HEK293T (cell line): ENCODE data around the gene KCNH6.

Experiments used
- CTCF ChIA-PET: fragments of 350-600 bp; formaldehyde crosslinking; extraction: SDS; loops from one replicate; lab custom pipeline; 2021; ENCODE audit warnings: antibody characterized with exemption, inconsistent platforms; lab: Yijun Ruan, JAX
- POLR2A ChIA-PET: fragments of 350-600 bp; formaldehyde crosslinking; extraction: SDS; loops from one replicate; lab custom pipeline; 2020; ENCODE audit warnings: antibody characterized with exemption, inconsistent platforms; lab: Yijun Ruan, JAX
- DNase-seq: peaks from one replicate; pipeline ENCODE4 v3.0.0; 2012; ENCODE audit warnings: mixed read lengths; ENCODE audit errors: extremely low spot score
- ARNT ChIP-seq: fragments of 450-650 bp; IDR thresholded peaks from 2 replicates; pipeline ENCODE4 v1.6.1; 2017; ENCODE audit warnings: mild to moderate bottlenecking
- BHLHE40 ChIP-seq: fragments of 450-650 bp; IDR thresholded peaks from 2 replicates; pipeline ENCODE4 v1.6.1; 2016; ENCODE audit warnings: mild to moderate bottlenecking, moderate library complexity, borderline replicate concordance
- CTBP1 ChIP-seq: fragments of 450-650 bp; IDR thresholded peaks from 2 replicates; pipeline ENCODE4 v1.6.1; 2016; ENCODE audit warnings: borderline replicate concordance
- ELF4 ChIP-seq: fragments of 450-650 bp; IDR thresholded peaks from 2 replicates; pipeline ENCODE4 v1.6.1; 2017; ENCODE audit warnings: antibody characterized with exemption
- FOXA1 ChIP-seq: fragments of 450-650 bp; IDR thresholded peaks from 2 replicates; pipeline ENCODE4 v1.6.1; 2016; ENCODE audit warnings: mild to moderate bottlenecking
- FOXK2 ChIP-seq: fragments of 450-650 bp; IDR thresholded peaks from 2 replicates; pipeline ENCODE4 v1.6.1; 2016; ENCODE audit warnings: mild to moderate bottlenecking
- FOXM1 ChIP-seq: fragments of 450-650 bp; IDR thresholded peaks from 2 replicates; pipeline ENCODE4 v1.6.1; 2017; ENCODE audit warnings: mild to moderate bottlenecking, borderline replicate concordance
- HDGF ChIP-seq: fragments of 450-650 bp; IDR thresholded peaks from 2 replicates; pipeline ENCODE4 v1.6.1; 2017; ENCODE audit warnings: antibody characterized with exemption, borderline replicate concordance
- L3MBTL2 ChIP-seq: fragments of 450-650 bp; conservative IDR thresholded peaks from 2 replicates; pipeline ENCODE4 v1.6.1; 2016; ENCODE audit warnings: mild to moderate bottlenecking
- LEF1 ChIP-seq: fragments of 450-650 bp; IDR thresholded peaks from 2 replicates; pipeline ENCODE4 v1.6.1; 2017; ENCODE audit warnings: mild to moderate bottlenecking, borderline replicate concordance
- NFRKB ChIP-seq: fragments of 450-650 bp; IDR thresholded peaks from 2 replicates; pipeline ENCODE4 v1.6.1; 2016; ENCODE audit warnings: mild to moderate bottlenecking, moderate library complexity
- SP1 ChIP-seq: fragments of 450-650 bp; IDR thresholded peaks from 2 replicates; pipeline ENCODE4 v1.6.1; 2017
- SUZ12 ChIP-seq: fragments of 450-650 bp; IDR thresholded peaks from 2 replicates; pipeline ENCODE4 v1.6.1; 2016; ENCODE audit warnings: mild to moderate bottlenecking
- TARDBP ChIP-seq: fragments of 450-650 bp; IDR thresholded peaks from 2 replicates; pipeline ENCODE4 v1.6.1; 2016
- ZNF384 ChIP-seq: fragments of 450-650 bp; IDR thresholded peaks from 2 replicates; pipeline ENCODE4 v1.6.1; 2016
- TF ChIP-seq, protein P1 (sequence below): fragments of 450-650 bp; IDR thresholded peaks from 2 replicates; pipeline ENCODE4 v1.6.1; 2016

KCNH6 gene

DNA sequence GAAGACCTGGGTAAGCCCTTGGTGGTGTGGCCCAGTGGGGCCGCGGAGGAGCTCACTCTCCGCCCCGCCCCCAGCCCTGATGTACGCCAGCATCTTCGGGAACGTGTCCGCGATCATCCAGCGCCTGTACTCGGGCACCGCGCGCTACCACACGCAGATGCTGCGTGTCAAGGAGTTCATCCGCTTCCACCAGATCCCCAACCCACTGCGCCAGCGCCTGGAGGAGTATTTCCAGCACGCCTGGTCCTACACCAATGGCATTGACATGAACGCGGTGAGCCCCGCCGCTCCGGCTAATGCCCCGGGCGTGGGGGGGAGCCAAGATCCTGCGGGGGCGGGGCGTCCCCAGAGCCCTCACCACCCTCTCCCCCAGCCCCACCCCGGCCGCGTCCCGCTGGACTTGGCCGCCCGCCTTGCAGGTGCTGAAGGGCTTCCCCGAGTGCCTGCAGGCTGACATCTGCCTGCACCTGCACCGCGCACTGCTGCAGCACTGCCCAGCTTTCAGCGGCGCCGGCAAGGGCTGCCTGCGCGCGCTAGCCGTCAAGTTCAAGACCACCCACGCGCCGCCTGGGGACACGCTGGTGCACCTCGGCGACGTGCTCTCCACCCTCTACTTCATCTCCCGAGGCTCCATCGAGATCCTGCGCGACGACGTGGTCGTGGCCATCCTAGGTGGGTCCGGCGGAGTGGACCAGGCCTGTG, 15.0 kb downstream of the KCNH6 start:
- ChIA-PET CTCF (no interaction called here), POLR2A (no interaction called here)
- no peak for DNase-seq
- TF ChIP-seq ELF4 (no peak), L3MBTL2 (no peak)

DNA sequence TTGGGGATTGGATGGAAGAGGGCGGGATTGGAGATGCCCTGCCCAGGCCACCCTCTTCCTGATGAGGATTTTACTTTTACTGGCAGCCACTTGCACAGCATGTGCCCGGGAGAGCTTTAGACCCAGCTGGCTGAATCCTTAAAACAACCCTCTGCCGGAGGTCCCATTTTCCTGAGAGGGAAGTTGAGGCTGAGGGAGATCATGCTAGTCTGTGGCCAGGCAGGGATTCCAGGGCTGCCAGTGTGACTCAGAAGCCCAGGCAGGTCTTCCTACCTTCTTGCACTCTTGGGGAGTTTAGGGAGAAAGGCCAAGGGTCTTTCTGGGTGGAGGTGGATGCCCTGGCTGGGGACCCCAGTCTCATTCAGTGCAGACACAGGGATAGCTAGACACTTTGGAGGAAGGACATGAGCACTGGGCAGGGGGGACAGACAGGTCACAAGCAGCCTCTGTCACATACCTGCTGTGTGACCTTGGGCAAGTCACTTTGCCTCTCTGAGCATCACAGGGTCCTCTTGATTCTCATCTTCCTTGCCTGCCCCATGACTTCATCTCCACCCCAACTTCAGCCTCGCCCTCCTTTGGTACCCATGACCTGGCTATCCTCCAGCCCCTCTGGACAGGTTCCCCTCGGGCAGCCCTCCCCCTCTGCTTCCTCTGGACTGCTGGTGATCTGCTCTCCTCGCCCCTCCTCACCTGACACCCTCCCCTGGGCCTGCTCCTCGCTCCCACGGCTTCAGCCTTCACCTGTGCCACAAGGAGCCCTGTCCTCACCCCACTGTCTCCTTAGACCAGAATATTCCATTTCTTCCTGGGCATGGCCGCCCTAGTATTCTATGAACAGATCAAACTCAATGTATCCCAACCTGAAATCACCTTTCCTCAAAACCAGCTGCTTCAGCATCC, 15.8 kb downstream of the KCNH6 start:
- no peak for DNase-seq
- TF ChIP-seq TARDBP (no peak), FOXK2 (no peak), FOXA1 (no peak), CTBP1 (no peak), SP1 (no peak), ARNT (no peak), ELF4 (no peak), NFRKB (no peak), ZNF384 (no peak), L3MBTL2 (no peak), BHLHE40 (no peak), SUZ12 (no peak), FOXM1 (no peak), LEF1 (no peak), HDGF (no peak)
- TF ChIP-seq, protein P1, sequence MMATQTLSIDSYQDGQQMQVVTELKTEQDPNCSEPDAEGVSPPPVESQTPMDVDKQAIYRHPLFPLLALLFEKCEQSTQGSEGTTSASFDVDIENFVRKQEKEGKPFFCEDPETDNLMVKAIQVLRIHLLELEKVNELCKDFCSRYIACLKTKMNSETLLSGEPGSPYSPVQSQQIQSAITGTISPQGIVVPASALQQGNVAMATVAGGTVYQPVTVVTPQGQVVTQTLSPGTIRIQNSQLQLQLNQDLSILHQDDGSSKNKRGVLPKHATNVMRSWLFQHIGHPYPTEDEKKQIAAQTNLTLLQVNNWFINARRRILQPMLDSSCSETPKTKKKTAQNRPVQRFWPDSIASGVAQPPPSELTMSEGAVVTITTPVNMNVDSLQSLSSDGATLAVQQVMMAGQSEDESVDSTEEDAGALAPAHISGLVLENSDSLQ: no peak
- ChIA-PET CTCF (interaction anchor here (0.5 kb wide), 1 partner anchor 145 kb away, joined by 4 read pairs; no protein-coding TSS in a partner anchor), POLR2A (interaction anchor here (1.3 kb wide), 1 partner anchor 11 kb away, joined by 4 read pairs; no protein-coding TSS in a partner anchor)

DNA sequence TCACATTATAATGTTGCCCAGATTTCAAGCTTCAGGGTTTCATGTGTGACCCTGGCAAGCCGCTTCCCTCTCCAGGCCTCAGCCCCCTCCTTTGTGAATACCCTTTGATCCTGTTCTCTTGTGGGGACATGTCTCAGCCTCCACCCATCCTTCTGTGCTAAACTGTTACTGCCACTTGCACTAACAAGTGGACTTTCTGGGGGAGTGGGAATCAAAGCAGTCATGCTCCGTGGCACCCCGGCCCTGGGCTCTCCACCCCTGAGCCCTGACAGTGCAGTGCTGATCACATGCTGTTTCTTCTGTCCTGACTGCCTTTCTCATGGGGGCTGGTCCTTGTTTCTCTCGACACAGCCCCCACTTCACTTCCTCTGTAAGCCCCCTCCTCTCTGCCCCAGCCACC, 17.4 kb downstream of the KCNH6 start:
- no peak for TF ChIP-seq FOXA1
- no peak for TF ChIP-seq TARDBP
- no peak for TF ChIP-seq L3MBTL2
- no peak for TF ChIP-seq LEF1
- no peak for TF ChIP-seq ARNT
- TF ChIP-seq NFRKB: no peak
- TF ChIP-seq HDGF: no peak
- no peak for TF ChIP-seq SP1
- TF ChIP-seq ELF4: no peak
- TF ChIP-seq FOXK2: no peak
- TF ChIP-seq ZNF384: no peak
- TF ChIP-seq CTBP1: no peak
- no peak for TF ChIP-seq SUZ12
- TF ChIP-seq, protein P1: no peak
- TF ChIP-seq BHLHE40: no peak
- ChIA-PET POLR2A (no interaction called here), CTCF (interaction anchor here (0.6 kb wide), 1 partner anchor 304 kb away, joined by 3 read pairs; no protein-coding TSS in a partner anchor)
- DNase-seq: no peak

DNA sequence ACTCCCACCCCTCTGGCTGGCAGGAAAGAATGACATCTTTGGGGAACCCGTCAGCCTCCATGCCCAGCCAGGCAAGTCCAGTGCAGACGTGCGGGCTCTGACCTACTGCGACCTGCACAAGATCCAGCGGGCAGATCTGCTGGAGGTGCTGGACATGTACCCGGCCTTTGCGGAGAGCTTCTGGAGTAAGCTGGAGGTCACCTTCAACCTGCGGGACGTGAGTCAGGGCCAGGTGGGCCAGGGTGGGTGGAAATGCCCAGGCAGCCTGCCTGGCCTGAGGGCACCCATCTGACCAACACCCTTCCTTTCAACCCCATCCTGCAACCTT, 19.0 kb downstream of the KCNH6 start:
- ChIA-PET POLR2A (interaction anchor here (0.7 to 1.3 kb wide), 2 partner anchors 9 to 80 kb away, joined by 3 read pairs; partner anchors contain the start of gene MAP3K3), CTCF (interaction anchor here (0.6 kb wide), 1 partner anchor 30 kb away, joined by 3 read pairs; no protein-coding TSS in a partner anchor)
- no peak for DNase-seq
- TF ChIP-seq, protein P1: no peak
- TF ChIP-seq TARDBP: no peak
- no peak for TF ChIP-seq CTBP1
- no peak for TF ChIP-seq FOXK2
- TF ChIP-seq ELF4: no peak
- no peak for TF ChIP-seq SUZ12
- TF ChIP-seq L3MBTL2: no peak
- TF ChIP-seq SP1: no peak

DNA sequence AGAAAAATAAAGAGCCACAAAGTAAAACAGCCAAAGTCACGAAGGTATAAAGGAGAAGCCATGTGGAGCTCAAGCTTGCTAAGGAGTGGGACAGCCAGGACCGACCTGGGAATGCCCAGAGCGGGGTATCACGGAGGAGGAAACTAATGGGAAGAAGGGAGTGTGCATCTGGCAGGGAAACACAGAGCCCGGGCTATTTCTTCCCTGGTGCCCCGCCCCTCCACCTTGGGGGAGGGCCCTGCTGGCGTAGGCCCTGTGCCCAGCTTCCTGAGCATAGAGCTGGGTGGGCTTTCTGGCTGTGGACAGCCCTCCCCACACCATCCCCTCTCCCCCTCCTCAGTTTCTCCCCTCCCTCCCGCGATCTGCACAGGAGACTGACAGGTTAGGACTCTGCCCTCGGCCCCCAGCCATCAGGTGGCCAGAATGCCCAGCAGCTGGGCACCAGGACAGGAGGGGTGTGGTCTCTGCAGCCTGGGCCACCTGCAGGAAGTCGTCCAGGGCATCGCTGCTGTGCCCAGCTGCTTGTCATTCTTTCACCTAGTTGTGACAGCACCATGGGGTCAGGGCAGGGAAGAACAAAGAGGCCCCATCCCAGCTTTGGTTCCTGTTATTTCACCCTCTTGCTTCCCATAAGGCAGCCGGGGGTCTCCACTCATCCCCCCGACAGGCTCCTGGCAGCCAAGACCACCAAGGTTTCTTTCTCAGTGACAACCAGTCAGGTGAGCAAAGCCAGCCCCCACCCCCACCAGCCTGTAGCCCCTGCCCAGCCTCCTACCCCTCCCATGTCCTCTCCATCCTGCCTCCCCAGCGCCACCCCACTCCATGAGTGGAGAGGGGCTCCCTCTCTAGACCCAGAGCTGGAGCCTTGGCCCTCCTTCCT, 20.0 kb downstream of the KCNH6 start:
- TF ChIP-seq NFRKB: no peak
- TF ChIP-seq, protein P1: no peak
- no peak for TF ChIP-seq FOXA1
- no peak for TF ChIP-seq FOXK2
- no peak for TF ChIP-seq SUZ12
- TF ChIP-seq ELF4: no peak
- TF ChIP-seq L3MBTL2: no peak
- TF ChIP-seq SP1: no peak
- TF ChIP-seq BHLHE40: no peak
- no peak for TF ChIP-seq FOXM1
- TF ChIP-seq HDGF: no peak
- TF ChIP-seq ARNT: no peak
- TF ChIP-seq CTBP1: no peak
- no peak for TF ChIP-seq ZNF384
- TF ChIP-seq LEF1: no peak
- TF ChIP-seq TARDBP: no peak
- no peak for DNase-seq
- CTCF ChIA-PET: interaction anchor here (1.5 kb wide), 1 partner anchor 118 kb away, joined by 6 read pairs; no protein-coding TSS in a partner anchor
- POLR2A ChIA-PET: interaction anchor here (0.7 to 1.1 kb wide), 2 partner anchors 65 to 79 kb away, joined by 3 to 4 read pairs; partner anchors contain the start of gene MAP3K3
